Right atrium auricular region (tissue), 2 donors: ENCODE measurements around the gene SYTL2. TPM values are rescaled to one million over a fixed set of nuclear protein-coding genes. Genes with fewer than 3 reads are reported as not detected.

ENCODE experiments used
- DNase-seq: peaks from one replicate; pipeline ENCODE4 v3.0.0-alpha.2; 2019; ENCODE audit warnings: low spot score
- H3K27ac ChIP-seq, 2 donors: fragments of 200-600 bp; sonication (generic); 1 replicate in 1 of 2; 2 replicates in 1 of 2; pipeline ENCODE4 v1.5.1; 2016 to 2019
- H3K27me3 ChIP-seq, 2 donors: fragments of 200-600 bp; sonication (generic); one replicate each; pipeline versions ENCODE4 v1.5.1 to v1.6.0; 2017 to 2019
- H3K36me3 ChIP-seq: fragments of 200-600 bp; sonication (generic); one replicate; pipeline ENCODE4 v1.5.1; 2016
- H3K4me1 ChIP-seq, 2 donors: fragments of 200-600 bp; sonication (generic); one replicate each; pipeline versions ENCODE4 v1.5.1 to v1.6.0; 2017 to 2019
- H3K4me3 ChIP-seq, 2 donors: fragments of 200-600 bp; sonication (generic); 1 replicate in 1 of 2; 2 replicates in 1 of 2; pipeline ENCODE4 v1.5.1; 2017 to 2019; ENCODE audit warnings: mild to moderate bottlenecking in 1 of 2, moderate library complexity in 1 of 2
- H3K9me3 ChIP-seq, 2 donors: fragments of 200-600 bp; sonication (generic); one replicate each; pipeline ENCODE4 v1.5.1; 2019
- CTCF ChIP-seq, 2 donors: fragments of 200-600 bp; sonication (generic); IDR thresholded peaks; one replicate each; pipeline ENCODE4 v1.5.1; 2019; ENCODE audit warnings: antibody characterized with exemption in 2 of 2
- total RNA-seq, 2 donors: library from RNA; depleted of rRNA; stranded (reverse); fragments of >200 nt; gene quantifications; one replicate each; pipeline ENCODE4 v1.1.0, GENCODE V29; 2016

The SYTL2 gene
- total RNA-seq, 2 donors from 2014 or later, result 5.0 to 12.1 TPM

- Histone ChIP-seq H3K27ac (no peak overlapping the region), H3K4me3 (no peak overlapping the region), H3K36me3 (no peaks in the 10 kb centered on the region), H3K27me3 (no peaks in the 10 kb centered on the region), H3K9me3 (no peaks in the 10 kb centered on the region), H3K4me1 (peaks cover 0 to 7% of the 10 kb centered on the region in 2 donors)
- TF ChIP-seq CTCF (IDR thresholded peaks at IDR 0.05), result no peak
- DNase-seq, result no peak
These were observed 65.3 kb downstream of the SYTL2 start for GRCh38 chr11:85745626-85746025.

- no peaks in the 10 kb centered on the region for H3K27me3 ChIP-seq
- no peak overlapping the region for H3K4me3 ChIP-seq
- no peak overlapping the region for H3K27ac ChIP-seq
- no peaks in the 10 kb centered on the region for H3K9me3 ChIP-seq
- TF ChIP-seq CTCF (IDR thresholded peaks at IDR 0.05), result no peak
- no peak for DNase-seq
- peaks cover 0 to 7% of the 10 kb centered on the region in 2 donors for H3K4me1 ChIP-seq
- H3K36me3 ChIP-seq, result no peaks in the 10 kb centered on the region
These were observed 68.1 kb downstream of the SYTL2 start for GRCh38 chr11:85742873-85743275.

DNA sequence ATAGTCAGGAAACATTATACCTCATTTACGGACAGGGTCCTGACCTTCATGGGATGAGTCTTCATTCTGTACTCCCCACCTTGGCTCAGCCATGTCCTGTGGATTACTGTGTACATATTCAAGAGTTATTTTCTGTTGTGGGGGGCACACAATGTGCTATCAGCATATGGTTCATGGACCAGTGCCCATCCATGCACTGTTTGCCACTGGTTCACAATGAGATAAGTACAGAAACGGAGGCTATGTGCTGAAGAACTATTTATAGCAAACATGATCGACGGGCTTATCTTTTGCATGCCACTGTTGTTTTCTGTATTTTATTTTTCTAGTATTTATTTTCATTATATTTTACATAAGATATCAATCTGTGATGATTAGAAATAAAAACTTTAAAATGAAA is 68.6 kb downstream of the SYTL2 start:
- DNase-seq, result no peak
- no peak for TF ChIP-seq CTCF (IDR thresholded peaks at IDR 0.05)
- Histone ChIP-seq H3K27ac (no peak overlapping the region), H3K9me3 (no peaks in the 10 kb centered on the region), H3K4me1 (peaks cover 0 to 9% of the 10 kb centered on the region in 2 donors), H3K36me3 (no peaks in the 10 kb centered on the region), H3K27me3 (no peaks in the 10 kb centered on the region), H3K4me3 (no peak overlapping the region)

- Histone ChIP-seq H3K36me3 (no peaks in the 10 kb centered on the region), H3K27me3 (no peaks in the 10 kb centered on the region), H3K9me3 (no peaks in the 10 kb centered on the region), H3K4me3 (no peak overlapping the region), H3K27ac (no peak overlapping the region), H3K4me1 (peaks cover 0 to 9% of the 10 kb centered on the region in 2 donors)
- no peak for DNase-seq
- no peak for TF ChIP-seq CTCF (IDR thresholded peaks at IDR 0.05)
These were observed 70.2 kb downstream of the SYTL2 start for GRCh38 chr11:85740481-85741400.

DNA sequence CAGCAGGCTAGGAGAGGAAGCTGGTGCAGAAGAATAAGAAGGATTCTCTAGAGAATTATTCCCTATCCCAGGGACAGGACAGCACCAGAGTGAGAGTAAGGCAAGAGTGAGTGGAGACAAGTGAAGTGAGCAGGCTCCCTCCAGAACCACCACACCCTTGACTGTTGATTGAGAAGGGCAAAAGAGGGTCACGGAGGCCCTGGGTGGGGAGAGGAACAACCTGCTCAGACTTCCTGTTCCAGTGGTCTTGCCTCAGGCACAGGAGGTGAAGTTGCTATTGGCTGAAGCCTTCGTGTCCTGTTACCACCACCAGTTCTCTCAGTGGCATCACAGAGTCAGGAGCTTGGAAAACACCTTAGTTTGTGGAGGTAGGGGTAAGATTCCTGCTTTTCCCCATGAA is 73.2 kb downstream of the SYTL2 start:
- TF ChIP-seq CTCF (IDR thresholded peaks at IDR 0.05), result no peak
- H3K9me3 ChIP-seq, result no peaks in the 10 kb centered on the region
- H3K36me3 ChIP-seq, result no peaks in the 10 kb centered on the region
- peaks cover 0 to 9% of the 10 kb centered on the region in 2 donors for H3K4me1 ChIP-seq
- no peaks in the 10 kb centered on the region for H3K27me3 ChIP-seq
- H3K27ac ChIP-seq, result no peak overlapping the region
- no peak overlapping the region for H3K4me3 ChIP-seq
- no peak for DNase-seq
